HepG2 (cell line): ENCODE data around the gene MYO7A. TPM values are rescaled to one million over a fixed set of nuclear protein-coding genes. Genes with fewer than 3 reads are reported as not detected.

Experiments
- ATAC-seq: fragments of 200-7000 bp; cut with Tn5 transposase; 3 replicates; pipeline ENCODE4 v1.9.1; 2020; ENCODE audit warnings: mild to moderate bottlenecking, moderate library complexity
- BruUV-seq: library from RNA; stranded (reverse); fragments of 400-500 nt; replicated peaks from 2 replicates; lab custom pipeline; 2021; lab: Mats Ljungman, UMichigan
- CTCF ChIA-PET: fragments of 300-600 bp; formaldehyde crosslinking; extraction: SDS; loops from one replicate; lab custom pipeline; 2021; ENCODE audit warnings: low total read pairs, inconsistent platforms, low intra/inter-chr PET ratio; lab: Yijun Ruan, JAX
- POLR2A ChIA-PET: fragments of 350-600 bp; sonication (Branson Sonifier 250); formaldehyde crosslinking; loops from one replicate; lab custom pipeline; 2020; ENCODE audit warnings: antibody characterized with exemption, inconsistent platforms; lab: Yijun Ruan, JAX
- DNase-seq: peaks from one replicate; pipeline ENCODE4 v3.0.0-alpha.2; 2015; ENCODE audit warnings: low spot score
- FAIRE-seq: peaks from 3 replicates; lab custom pipeline; 2011; peaks lifted over from hg19 to GRCh38; lab: Jason Lieb, UNC
- H2AFZ ChIP-seq: one replicate; pipeline ENCODE4 v1.6.1; 2011; ENCODE audit warnings: low read length, inconsistent platforms
- H3K27ac ChIP-seq: fragments of 300-600 bp; 3 replicates; pipeline ENCODE4 v1.8.0; 2011; ENCODE audit warnings: mixed run types, mild to moderate bottlenecking, mixed read lengths, low read length, inconsistent platforms; ENCODE audit not compliant: insufficient read depth; ENCODE audit errors: extremely low read length
- H3K27me3 ChIP-seq, 2 experiments: fragments of 200-600 bp in 1 of 2; 2 replicates in 1 of 2; 3 replicates in 1 of 2; pipeline versions ENCODE4 v1.6.0 to v1.8.0; 2011; ENCODE audit warnings: low read length in 2 of 2, mild to moderate bottlenecking in 2 of 2, moderate library complexity in 2 of 2, inconsistent platforms in 1 of 2; ENCODE audit not compliant: insufficient read depth in 2 of 2, control insufficient read depth in 1 of 2
- H3K36me3 ChIP-seq, 2 experiments: fragments of 200-600 bp in 1 of 2; replicated peaks in 1 of 2; 2 replicates in 1 of 2; 3 replicates in 1 of 2; pipeline versions ENCODE4 v1.5.1 to v1.8.0; 2011; ENCODE audit warnings: low read length in 2 of 2, inconsistent platforms in 1 of 2; ENCODE audit not compliant: insufficient read depth in 2 of 2, control insufficient read depth in 1 of 2
- H3K4me1 ChIP-seq: 2 replicates; pipeline ENCODE4 v1.5.1; 2012; ENCODE audit warnings: low read length, inconsistent platforms; ENCODE audit not compliant: insufficient read depth
- H3K4me2 ChIP-seq: 2 replicates; pipeline ENCODE4 v1.6.0; 2011; ENCODE audit warnings: low read depth, low read length, inconsistent platforms
- H3K4me3 ChIP-seq, 3 experiments: fragments of 200-600 bp in 1 of 3; sonication (generic), shearing (Covaris generic) in 1 of 3; replicated peaks in 1 of 3; 2 replicates each; pipeline ENCODE4 v1.5.1; 2011 to 2016; ENCODE audit warnings: low read length in 3 of 3, inconsistent platforms in 2 of 3, low read depth in 2 of 3, mild to moderate bottlenecking in 2 of 3, control low read depth in 1 of 3, mixed read lengths in 1 of 3; ENCODE audit not compliant: insufficient read depth in 1 of 3
- H3K79me2 ChIP-seq: one replicate; pipeline ENCODE4 v1.6.1; 2011; ENCODE audit warnings: low read length, inconsistent platforms; ENCODE audit not compliant: insufficient read depth
- H3K9ac ChIP-seq: 2 replicates; pipeline ENCODE4 v1.6.0; 2011; ENCODE audit warnings: mild to moderate bottlenecking, low read depth, low read length, inconsistent platforms; ENCODE audit not compliant: insufficient read depth
- H3K9me3 ChIP-seq: 2 replicates; pipeline ENCODE4 v1.5.1; 2012; ENCODE audit warnings: mild to moderate bottlenecking, low read length
- H4K20me1 ChIP-seq: 2 replicates; pipeline ENCODE4 v1.6.0; 2011; ENCODE audit warnings: inconsistent platforms, mild to moderate bottlenecking, low read length, moderate library complexity; ENCODE audit not compliant: insufficient read depth
- ATF7-NPFF ChIP-seq: sonication (generic); formaldehyde crosslinking; IDR thresholded peaks from 2 replicates; pipeline ENCODE4 v1.8.1; 2023; ENCODE audit warnings: mild to moderate bottlenecking, low read depth, missing genetic modification reagents, moderate library complexity
- CAMTA2 ChIP-seq: sonication (generic); formaldehyde crosslinking; IDR thresholded peaks from 2 replicates; pipeline ENCODE4 v1.4.0; 2020; ENCODE audit warnings: mild to moderate bottlenecking, missing genetic modification reagents, borderline replicate concordance
- MED1 ChIP-seq: sonication (generic); formaldehyde crosslinking; IDR thresholded peaks from 2 replicates; pipeline ENCODE4 v1.4.0; 2020; ENCODE audit warnings: missing genetic modification reagents
- MIXL1 ChIP-seq: IDR thresholded peaks from 2 replicates; pipeline ENCODE4 v1.6.1; 2016
- NFIB ChIP-seq: sonication (generic); formaldehyde crosslinking; IDR thresholded peaks from 2 replicates; pipeline ENCODE4 v1.9.0; 2021; ENCODE audit warnings: missing genetic modification reagents, mild to moderate bottlenecking, borderline replicate concordance
- SNAPC4 ChIP-seq: sonication (generic); formaldehyde crosslinking; IDR thresholded peaks from 2 replicates; pipeline ENCODE4 v1.4.0; 2020; ENCODE audit warnings: mild to moderate bottlenecking, missing genetic modification reagents
- SP1 ChIP-seq, 2 experiments: fragments of 450-650 bp in 1 of 2; sonication (generic) in 1 of 2; formaldehyde crosslinking in 1 of 2; IDR thresholded peaks; 2 replicates each; pipeline versions ENCODE4 v1.4.0 to v1.6.1; 2016 to 2020; ENCODE audit warnings: missing genetic modification reagents in 1 of 2
- SSRP1 ChIP-seq: IDR thresholded peaks from 2 replicates; pipeline ENCODE4 v1.6.1; 2016; ENCODE audit warnings: control low read depth
- TCF12 ChIP-seq, 2 experiments: fragments of 450-650 bp in 1 of 2; sonication (generic) in 1 of 2; formaldehyde crosslinking in 1 of 2; IDR thresholded peaks; 2 replicates each; pipeline versions ENCODE4 v1.6.1 to v1.8.0; 2017 to 2022; ENCODE audit warnings: antibody characterized with exemption in 1 of 2, mild to moderate bottlenecking in 1 of 2, missing genetic modification reagents in 1 of 2, moderate library complexity in 1 of 2
- ZHX2 ChIP-seq, 2 experiments: sonication (generic) in 1 of 2; formaldehyde crosslinking in 1 of 2; IDR thresholded peaks; 2 replicates each; pipeline versions ENCODE4 v1.6.1 to v1.9.0; 2014 to 2022; ENCODE audit warnings: antibody characterized with exemption in 1 of 2, borderline replicate concordance in 1 of 2, inconsistent platforms in 1 of 2, low read depth in 1 of 2, missing genetic modification reagents in 1 of 2
- ZNF746 ChIP-seq: sonication (generic); formaldehyde crosslinking; IDR thresholded peaks from 2 replicates; pipeline ENCODE4 v1.8.0; 2022; ENCODE audit warnings: mild to moderate bottlenecking, missing genetic modification reagents
- ZNF839 ChIP-seq: sonication (generic); formaldehyde crosslinking; IDR thresholded peaks from 2 replicates; pipeline ENCODE4 v1.4.0; 2020; ENCODE audit warnings: missing genetic modification reagents, mild to moderate bottlenecking, borderline replicate concordance
- WGBS: methylation state at CpG from one replicate; pipeline ENCODE4 v1.1.6; 2017; ENCODE audit warnings: low lambda C conversion rate; 5-methylcytosine and 5-hydroxymethylcytosine counted together
- in situ Hi-C: cut with HindIII; loops from 2 replicates; pipeline ENCODE4 v1.10.0; 2017; ENCODE audit warnings: low pct_unique_long_range_greater_than_20kb; ENCODE audit not compliant: extremely low pct_ligation_motif_present
- intact Hi-C: fragments of 100-400 bp; cut with micrococcal nuclease; formaldehyde crosslinking; loops from one replicate; pipeline ENCODE4 v1.10.0; 2022; ENCODE audit not compliant: unreplicated experiment
- polyA plus RNA-seq, 8 experiments: library from polyadenylated mRNA; depleted of rRNA in 3 of 8; stranded (reverse) in 7 of 8; unstranded in 1 of 8; fragments of >200 nt; fragmentation: Illumina TruSeq in 4 of 8; extraction: Trizol in 4 of 8; gene quantifications; 2 replicates each; pipeline versions ENCODE4 v1.2.1 to v1.2.3, GENCODE V29; 2011 to 2016; ENCODE audit warnings: low read depth in 4 of 8, missing spikeins in 1 of 8, mixed read lengths in 1 of 8; ENCODE audit not compliant: insufficient read depth in 1 of 8
- total RNA-seq, 5 experiments: library from RNA; depleted of rRNA; stranded (reverse); fragments of >200 nt; fragmentation: Illumina TruSeq; extraction: Trizol; gene quantifications; 2 replicates each; pipeline ENCODE4 v1.2.3, GENCODE V29; 2016; ENCODE audit warnings: low read depth in 1 of 5

The MYO7A gene
- total and polyA plus RNA-seq, 2 of the 13 experiments (the other 11 are each of a cell fraction or from before 2014, with no cell fraction given): 7.5 to 10.0 TPM

- no peak for TF ChIP-seq ZHX2 (IDR thresholded peaks at IDR 0.05; ENCODE audit: low read depth)
- TF ChIP-seq ZHX2 (CRISPR knock-in tag; IDR thresholded peaks at IDR 0.05; ENCODE audit: borderline replicate concordance): no peak
- no peak for TF ChIP-seq MIXL1 (CRISPR knock-in tag)
Observed at GRCh38 chr11:77214557-77214956, 86.5 kb downstream of the MYO7A start (continued).

- FAIRE-seq (no peak), DNase-seq (no peak), ATAC-seq (no peak)
- no peaks in the 10 kb centered on the region for H3K79me2 ChIP-seq
- no peaks in the 10 kb centered on the region for H3K27me3 ChIP-seq
- 0 out of 2 replicates have a peak, but pooled peaks cover 6% of the 10 kb centered on the region for H3K4me1 ChIP-seq
- no peaks in the 10 kb centered on the region for H4K20me1 ChIP-seq
- H3K4me3 ChIP-seq: no peak overlapping the region
- intact Hi-C loops: no loop called here
- POLR2A ChIA-PET: no interaction called here
- 74% methylated on average over 3 of the region's 3 CpGs for WGBS
- in situ Hi-C loops: no loop called here
- H3K27ac ChIP-seq: no peak overlapping the region
- no peak overlapping the region for H3K4me2 ChIP-seq
- H3K9ac ChIP-seq: no peak overlapping the region
- CTCF ChIA-PET: no interaction called here
- no peak overlapping the region for H2AFZ ChIP-seq
- no TSS peak for BruUV-seq
- H3K36me3 ChIP-seq: peaks cover 0 to 4% of the 10 kb centered on the region in 2 experiments; a peak in 1 of 5 replicates
- H3K9me3 ChIP-seq: no peaks in the 10 kb centered on the region
- no peak for TF ChIP-seq ZNF839
- no peak for TF ChIP-seq NFIB
- no peak for TF ChIP-seq MED1 (CRISPR knock-in tag)
- TF ChIP-seq CAMTA2 (CRISPR knock-in tag): no peak
- TF ChIP-seq TCF12 (IDR thresholded peaks at IDR 0.05): no peak
- TF ChIP-seq TCF12 (CRISPR knock-in tag; IDR thresholded peaks at IDR 0.05): no peak
- TF ChIP-seq SSRP1 (CRISPR knock-in tag): no peak
- TF ChIP-seq ZNF746 (CRISPR knock-in tag): no peak
- TF ChIP-seq SP1 (IDR thresholded peaks at IDR 0.05): no peak
- TF ChIP-seq SP1 (CRISPR knock-in tag; IDR thresholded peaks at IDR 0.05): no peak
- TF ChIP-seq ATF7-NPFF (CRISPR knock-in tag): no peak
- TF ChIP-seq SNAPC4 (CRISPR knock-in tag): no peak
Observed at GRCh38 chr11:77215106-77215505, 87.1 kb downstream of the MYO7A start.
